Neural cell (in vitro differentiated cells): Measurements from ENCODE around the gene SLC6A18. TPM values are rescaled to one million over a fixed set of nuclear protein-coding genes. Genes with fewer than 3 reads are reported as not detected.
"Not testable (repeated sequence)": the region's sequence is repeated elsewhere in the genome, so short reads cannot be mapped to it uniquely, and the experiment has no call there.

Experiments
- H2AFZ ChIP-seq: fragments of 200-600, 300-800 bp; sonication (generic), shearing (Covaris generic); 2 replicates; pipeline ENCODE4 v1.6.0; 2014; ENCODE audit warnings: low read depth, mild to moderate bottlenecking, antibody characterized with exemption, low read length, moderate library complexity
- H3F3A ChIP-seq: fragments of 200-600 bp; shearing (Covaris generic); 2 replicates; pipeline ENCODE4 v1.6.1; 2016; ENCODE audit warnings: mild to moderate bottlenecking, moderate library complexity, mixed read lengths, antibody characterized with exemption, low read length; ENCODE audit not compliant: insufficient read depth, poor library complexity, severe bottlenecking
- H3K27ac ChIP-seq: fragments of 200-600, 300-800 bp; sonication (generic), shearing (Covaris generic); 2 replicates; pipeline ENCODE4 v1.5.1; 2014; ENCODE audit warnings: mild to moderate bottlenecking, low read length, moderate library complexity
- H3K27me3 ChIP-seq: fragments of 300-800, 200-600 bp; sonication (generic), shearing (Covaris generic); 2 replicates; pipeline ENCODE4 v1.6.0; 2014; ENCODE audit warnings: mild to moderate bottlenecking, low read depth, low read length, moderate library complexity; ENCODE audit not compliant: insufficient read depth
- H3K36me3 ChIP-seq: fragments of 300-800, 200-600 bp; sonication (generic), shearing (Covaris generic); 2 replicates; pipeline ENCODE4 v1.5.1; 2014; ENCODE audit warnings: mild to moderate bottlenecking, antibody characterized with exemption, low read length, moderate library complexity; ENCODE audit not compliant: insufficient read depth
- H3K4me2 ChIP-seq: fragments of 300-800, 200-600 bp; sonication (generic), shearing (Covaris generic); 2 replicates; pipeline ENCODE4 v1.6.0; 2014; ENCODE audit warnings: mild to moderate bottlenecking, low read length
- H3K4me3 ChIP-seq: fragments of 300-800, 200-600 bp; sonication (generic), shearing (Covaris generic); 2 replicates; pipeline ENCODE4 v1.5.1; 2014; ENCODE audit warnings: mild to moderate bottlenecking, low read length, moderate library complexity
- H3K79me2 ChIP-seq: fragments of 200-600 bp; shearing (Covaris generic); replicated peaks from 2 replicates; pipeline ENCODE4 v1.6.0; 2014; ENCODE audit warnings: mild to moderate bottlenecking, low read length, moderate library complexity; ENCODE audit not compliant: insufficient read depth
- H3K9ac ChIP-seq: fragments of 300-800, 200-600 bp; sonication (generic), shearing (Covaris generic); 2 replicates; pipeline ENCODE4 v1.6.1; 2016; ENCODE audit warnings: mild to moderate bottlenecking, low read length, mixed read lengths
- H3K9me2 ChIP-seq: fragments of 200-600 bp; shearing (Covaris generic); 2 replicates; pipeline ENCODE4 v1.6.1; 2016; ENCODE audit warnings: mild to moderate bottlenecking, low read length, mixed read lengths; ENCODE audit not compliant: insufficient read depth
- H3K9me3 ChIP-seq: fragments of 200-600, 300-800 bp; sonication (generic), shearing (Covaris generic); 2 replicates; pipeline ENCODE4 v1.6.1; 2016; ENCODE audit warnings: mild to moderate bottlenecking, mixed run types, low read length, moderate library complexity, mixed read lengths
- H4K20me1 ChIP-seq: fragments of 200-600 bp; shearing (Covaris generic); 2 replicates; pipeline ENCODE4 v1.6.1; 2016; ENCODE audit warnings: mild to moderate bottlenecking, mixed run types; ENCODE audit not compliant: insufficient read depth
- CTCF ChIP-seq: fragments of 450-650 bp; IDR thresholded peaks from 2 replicates; pipeline ENCODE4 v1.5.1; 2014; ENCODE audit warnings: antibody characterized with exemption, mild to moderate bottlenecking, moderate library complexity; ENCODE audit not compliant: poor library complexity, severe bottlenecking
- EP300 ChIP-seq: fragments of 450-650 bp; conservative IDR thresholded peaks from 2 replicates; pipeline ENCODE4 v1.6.1; 2014; ENCODE audit warnings: antibody characterized with exemption, mild to moderate bottlenecking, moderate library complexity; ENCODE audit not compliant: poor library complexity, severe bottlenecking
- EZH2 ChIP-seq: fragments of 200-600, 300-800 bp; shearing (Covaris generic), sonication (generic); IDR thresholded peaks from 2 replicates; pipeline ENCODE4 v1.6.1; 2014; ENCODE audit warnings: antibody characterized with exemption, low read length, borderline replicate concordance, mild to moderate bottlenecking; ENCODE audit not compliant: insufficient read depth, poor library complexity, severe bottlenecking
- MXI1 ChIP-seq: fragments of 450-650 bp; conservative IDR thresholded peaks from 2 replicates; pipeline ENCODE4 v1.6.1; 2014; ENCODE audit warnings: antibody characterized with exemption, mild to moderate bottlenecking; ENCODE audit not compliant: poor library complexity, severe bottlenecking
- POLR2AphosphoS5 ChIP-seq: IDR thresholded peaks from 2 replicates; pipeline ENCODE4 v1.6.1; 2012
- RAD21 ChIP-seq: fragments of 450-650 bp; conservative IDR thresholded peaks from 2 replicates; pipeline ENCODE4 v1.6.1; 2014; ENCODE audit warnings: antibody characterized with exemption, mild to moderate bottlenecking, moderate library complexity
- REST ChIP-seq: IDR thresholded peaks from 2 replicates; pipeline ENCODE4 v1.6.1; 2012; ENCODE audit warnings: borderline replicate concordance
- TAF1 ChIP-seq: IDR thresholded peaks from 2 replicates; pipeline ENCODE4 v1.6.1; 2012; ENCODE audit warnings: low read depth
- polyA plus RNA-seq: library from polyadenylated mRNA; depleted of rRNA; stranded (reverse); fragments of >200 nt; gene quantifications from 2 replicates; pipeline ENCODE4 v1.2.3, GENCODE V29; 2014

Gene SLC6A18
- polyA plus RNA-seq, 1 donor from 2014 or later: not detected

- H2AFZ ChIP-seq, H3K9ac ChIP-seq, H3K79me2 ChIP-seq, H3K9me3 ChIP-seq, H3K4me2 ChIP-seq, H3K4me3 ChIP-seq, H3K36me3 ChIP-seq, H3K9me2 ChIP-seq, H3F3A ChIP-seq, H3K27me3 ChIP-seq, H4K20me1 ChIP-seq, H3K27ac ChIP-seq: not testable (repeated sequence)
Measured at GRCh38 chr5:1229023-1229422, 3.8 kb downstream of the SLC6A18 start.

- Histone ChIP-seq H3K79me2 (no peaks in the 10 kb centered on the region), H3K4me3 (no peak overlapping the region), H2AFZ (no peak overlapping the region)
Measured at GRCh38 chr5:1229822-1230221, 4.6 kb downstream of the SLC6A18 start.

More at GRCh38 chr5:1229822-1230221, 4.6 kb downstream of the SLC6A18 start:
- H3K9ac ChIP-seq: peak overlapping the region; percentile 42
- H3K9me3 ChIP-seq: no peaks in the 10 kb centered on the region
- no peak overlapping the region for H3K4me2 ChIP-seq
- H3K9me2 ChIP-seq: no peaks in the 10 kb centered on the region
- no peaks in the 10 kb centered on the region for H4K20me1 ChIP-seq
- no peaks in the 10 kb centered on the region for H3K27me3 ChIP-seq
- no peaks in the 10 kb centered on the region for H3K36me3 ChIP-seq
- H3F3A ChIP-seq: no peaks in the 10 kb centered on the region
- H3K27ac ChIP-seq: no peak overlapping the region
- no peak for TF ChIP-seq RAD21
- no peak for TF ChIP-seq CTCF
- TF ChIP-seq EZH2: no peak
- TF ChIP-seq EP300: no peak
- TF ChIP-seq POLR2AphosphoS5: no peak
- no peak for TF ChIP-seq TAF1
- no peak for TF ChIP-seq REST
- no peak for TF ChIP-seq MXI1
